ENCODE results near the gene SPTB.

Gene SPTB

DNA sequence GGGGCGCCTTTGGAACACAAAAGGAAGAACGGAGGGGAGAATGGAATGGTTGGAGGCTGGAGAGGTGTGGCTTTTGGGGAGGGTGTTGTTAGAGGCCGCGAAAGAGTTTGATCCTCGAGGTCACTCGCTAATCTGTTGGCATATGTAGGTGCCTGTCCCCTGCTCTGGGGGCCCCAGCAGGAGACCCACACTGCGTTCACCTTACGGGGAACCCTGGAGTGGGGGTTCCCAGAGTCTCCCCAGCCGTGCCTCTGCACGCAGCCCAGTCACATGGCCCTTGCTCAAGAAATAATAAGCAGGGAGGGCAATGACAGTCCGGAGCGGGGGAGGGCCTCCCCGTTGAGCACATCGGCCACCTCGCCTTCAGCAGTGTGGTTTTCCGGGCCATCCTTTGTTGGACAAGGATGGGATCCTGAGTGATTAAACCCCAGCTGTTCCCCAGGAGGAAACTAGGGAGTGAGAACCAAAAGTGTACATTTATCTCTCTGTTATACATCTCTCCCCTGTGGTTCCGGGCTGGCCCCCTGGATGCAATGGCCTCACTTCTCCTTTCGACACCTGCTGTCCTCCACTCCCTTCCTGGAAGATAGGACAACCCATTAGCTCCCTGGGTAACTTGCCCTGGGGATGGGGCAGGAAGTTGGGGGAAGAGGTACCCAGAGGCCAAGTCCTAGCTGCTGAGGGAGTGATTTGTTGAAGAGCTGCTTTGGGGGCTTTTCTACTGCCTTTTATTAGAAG, 174.2 kb downstream of the SPTB start:
- no peak overlapping the region for H3K4ac ChIP-seq (ENCODE audit: low read length)
- peak overlapping the region; percentile 94 for H3K27ac ChIP-seq (replicated peaks; ENCODE audit: low read length)
- no peak for DNase-seq (ENCODE audit: low spot score)
- peak overlapping the region; percentile 74 to 94 for H3K4me3 ChIP-seq (ENCODE audit: low read length in 2 of 2)
- H3K4me1 ChIP-seq (ENCODE audit: control insufficient read depth in 2 of 2, insufficient read depth in 1 of 2, low read depth in 1 of 2, low read length in 2 of 2), result peaks cover 37 to 39% of the 10 kb centered on the region in 2 donors
- WGBS, 2 donors (ENCODE audit: extremely low coverage in 2 of 2, insufficient read length in 2 of 2, insufficient replicate concordance in 1 of 2), result no CpG with 5 or more reads among the region's 18 CpGs
- H3K23ac ChIP-seq (ENCODE audit: low read depth, low read length, poor library complexity), result no peak overlapping the region
- no peaks in the 10 kb centered on the region for H3K9me3 ChIP-seq (replicated peaks in 1 of 2; ENCODE audit: control insufficient read depth in 2 of 2, insufficient read depth in 1 of 2, low read depth in 1 of 2, low read length in 2 of 2)
- peak overlapping the region; percentile 62 for H2BK15ac ChIP-seq (ENCODE audit: low read length)
- H3K36me3 ChIP-seq (replicated peaks in 1 of 2; ENCODE audit: control insufficient read depth in 2 of 2, insufficient read depth in 2 of 2, low read length in 2 of 2), result peaks cover 0 to 4% of the 10 kb centered on the region in 2 donors
- H2AFZ ChIP-seq (ENCODE audit: low read length), result peak overlapping the region; percentile 95
- peaks cover 0 to 35% (median 0%) of the 10 kb centered on the region in 3 experiments for H3K27me3 ChIP-seq (ENCODE audit: control insufficient read depth in 3 of 3, insufficient read depth in 3 of 3, low read depth in 1 of 3, low read length in 3 of 3)
- no peak overlapping the region for H2BK120ac ChIP-seq (ENCODE audit: low read depth, low read length)
- no peak overlapping the region for H3K14ac ChIP-seq (ENCODE audit: low read length)
- no peak overlapping the region for H4K91ac ChIP-seq (ENCODE audit: low read depth, low read length, poor library complexity)
- H4K8ac ChIP-seq (ENCODE audit: low read depth, low read length), result no peak overlapping the region
- H3K18ac ChIP-seq (ENCODE audit: low read length), result peak overlapping the region; percentile 97
- peaks cover 9% of the 10 kb centered on the region for H3K79me1 ChIP-seq (ENCODE audit: low read depth, low read length)
- H2AK5ac ChIP-seq (ENCODE audit: low read depth, low read length), result peak overlapping the region; percentile 0
- no peak overlapping the region for H2BK12ac ChIP-seq (ENCODE audit: low read length)
- H3K9ac ChIP-seq (ENCODE audit: low read depth, low read length, poor library complexity), result peak overlapping the region; percentile 63
- H2BK5ac ChIP-seq (ENCODE audit: low read length), result peak overlapping the region; percentile 96
- H3K4me2 ChIP-seq (ENCODE audit: insufficient read depth, low read length, poor library complexity, severe bottlenecking), result peak overlapping the region; percentile 94

DNA sequence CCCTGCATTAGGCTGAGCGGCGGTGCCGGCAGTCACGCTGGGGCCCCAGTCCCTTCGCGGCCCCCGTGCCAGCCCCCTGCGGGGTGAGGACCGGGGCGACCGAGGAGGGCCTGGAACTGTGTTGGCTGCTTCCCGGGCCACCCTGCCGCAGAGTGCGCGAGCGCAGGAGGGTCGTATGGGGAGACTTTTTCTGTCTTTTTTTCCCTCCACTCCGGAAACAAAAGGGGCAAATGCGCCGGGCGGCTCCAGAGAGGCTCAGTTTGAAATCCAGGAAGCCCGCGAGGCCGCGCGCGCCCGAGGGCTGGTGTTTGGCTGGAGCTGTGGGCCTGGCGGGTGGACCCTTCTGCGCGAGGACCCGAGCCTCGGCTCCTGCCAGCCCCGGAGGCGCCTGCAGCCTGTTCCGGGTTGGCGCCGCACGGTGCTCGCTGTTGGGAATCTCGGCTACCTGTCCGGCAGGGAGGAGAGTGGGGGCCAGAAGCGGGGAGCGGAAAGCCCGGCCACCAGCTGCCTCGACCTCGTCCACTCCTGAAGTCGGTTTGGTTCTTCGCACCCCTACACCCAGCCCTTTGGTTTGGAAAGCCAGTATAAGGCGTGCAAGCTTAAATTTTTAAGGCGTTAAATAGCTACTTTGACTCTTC, 174.8 kb downstream of the SPTB start:
- Histone ChIP-seq H3K14ac (ENCODE audit: low read length) (peak overlapping the region; percentile 50), H3K9me3 (replicated peaks in 1 of 2; ENCODE audit: control insufficient read depth in 2 of 2, insufficient read depth in 1 of 2, low read depth in 1 of 2, low read length in 2 of 2) (no peaks in the 10 kb centered on the region), H3K23ac (ENCODE audit: low read depth, low read length, poor library complexity) (peak overlapping the region; percentile 70), H4K91ac (ENCODE audit: low read depth, low read length, poor library complexity) (no peak overlapping the region), H3K18ac (ENCODE audit: low read length) (peak overlapping the region; percentile 97), H2AFZ (ENCODE audit: low read length) (peak overlapping the region; percentile 95), H4K8ac (ENCODE audit: low read depth, low read length) (no peak overlapping the region), H2BK5ac (ENCODE audit: low read length) (peak overlapping the region; percentile 96), H2BK15ac (ENCODE audit: low read length) (peak overlapping the region; percentile 62), H2BK120ac (ENCODE audit: low read depth, low read length) (peak overlapping the region; percentile 88), H3K4ac (ENCODE audit: low read length) (peak overlapping the region; percentile 14), H3K36me3 (replicated peaks in 1 of 2; ENCODE audit: control insufficient read depth in 2 of 2, insufficient read depth in 2 of 2, low read length in 2 of 2) (peaks cover 0 to under 1% of the 10 kb centered on the region in 2 donors), H3K27me3 (ENCODE audit: control insufficient read depth in 3 of 3, insufficient read depth in 3 of 3, low read depth in 1 of 3, low read length in 3 of 3) (peaks cover 0 to 37% (median 0%) of the 10 kb centered on the region in 3 experiments), H3K79me1 (ENCODE audit: low read depth, low read length) (peaks cover 8% of the 10 kb centered on the region), H3K4me2 (ENCODE audit: insufficient read depth, low read length, poor library complexity, severe bottlenecking) (peak overlapping the region; percentile 94), H3K27ac (replicated peaks; ENCODE audit: low read length) (peak overlapping the region; percentile 94), H3K9ac (ENCODE audit: low read depth, low read length, poor library complexity) (peak overlapping the region; percentile 95), H3K4me1 (ENCODE audit: control insufficient read depth in 2 of 2, insufficient read depth in 1 of 2, low read depth in 1 of 2, low read length in 2 of 2) (peaks cover 36 to 39% of the 10 kb centered on the region in 2 donors), H3K4me3 (ENCODE audit: low read length in 2 of 2) (peak overlapping the region; percentile 74 to 94), H2BK12ac (ENCODE audit: low read length) (peak overlapping the region; percentile 89), H2AK5ac (ENCODE audit: low read depth, low read length) (peak overlapping the region; percentile 67)
- no CpG with 5 or more reads among the region's 51 CpGs for WGBS, 2 donors (ENCODE audit: extremely low coverage in 2 of 2, insufficient read length in 2 of 2, insufficient replicate concordance in 1 of 2)
- no peak for DNase-seq (ENCODE audit: low spot score)

DNA sequence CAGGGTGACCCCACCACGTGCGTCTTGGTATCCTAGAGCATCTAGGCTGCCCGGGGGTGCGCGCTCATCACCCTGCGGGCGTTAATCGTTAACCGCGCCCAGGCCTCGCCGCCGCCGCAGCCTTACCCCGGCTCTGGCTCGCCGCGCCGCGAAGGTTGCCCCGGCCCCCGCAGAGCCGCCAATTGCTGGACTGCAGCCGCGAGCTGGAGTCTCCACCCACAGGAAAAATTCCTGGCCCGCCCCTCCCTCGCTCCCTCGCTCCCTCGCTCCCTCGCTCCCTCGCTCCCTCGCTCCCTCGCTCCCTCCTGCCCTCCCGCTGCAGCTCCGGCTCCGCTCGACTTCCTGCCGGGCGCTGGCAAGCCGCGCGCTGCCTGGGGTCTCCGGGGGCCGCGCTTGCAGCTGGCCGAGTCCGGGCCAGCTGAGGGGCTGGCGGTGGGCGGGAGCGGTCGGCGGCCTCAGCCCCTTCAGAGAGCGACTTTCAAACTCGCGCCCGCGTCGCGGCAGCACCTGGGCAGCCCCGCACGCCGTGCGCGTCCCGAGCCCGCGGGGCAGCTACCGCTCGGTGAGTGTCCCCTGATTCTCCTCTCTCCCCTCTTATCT, 175.5 kb downstream of the SPTB start, which contains the start of gene PLEKHG3:
Gene PLEKHG3 (plus strand): TSS at position 282 of the 600 bp plus-strand sequence. CDS start 23,208 bp downstream, outside the sequence.
- Histone ChIP-seq H4K91ac (ENCODE audit: low read depth, low read length, poor library complexity) (no peak within 1 kb of the TSS), H2BK15ac (ENCODE audit: low read length) (peak within 1 kb of the TSS; percentile 71), H3K9ac (ENCODE audit: low read depth, low read length, poor library complexity) (peak within 1 kb of the TSS; percentile 95), H2BK5ac (ENCODE audit: low read length) (peak within 1 kb of the TSS; percentile 96), H3K4me2 (ENCODE audit: insufficient read depth, low read length, poor library complexity, severe bottlenecking) (peak within 1 kb of the TSS; percentile 94), H2AK5ac (ENCODE audit: low read depth, low read length) (peak within 1 kb of the TSS; percentile 67), H3K79me1 (ENCODE audit: low read depth, low read length) (peaks cover 7% of the 10 kb centered on the region), H3K14ac (ENCODE audit: low read length) (peak within 1 kb of the TSS; percentile 50), H2BK12ac (ENCODE audit: low read length) (peak within 1 kb of the TSS; percentile 89), H4K8ac (ENCODE audit: low read depth, low read length) (no peak within 1 kb of the TSS), H3K9me3 (replicated peaks in 1 of 2; ENCODE audit: control insufficient read depth in 2 of 2, insufficient read depth in 1 of 2, low read depth in 1 of 2, low read length in 2 of 2) (no peaks in the 10 kb centered on the region), H3K23ac (ENCODE audit: low read depth, low read length, poor library complexity) (peak within 1 kb of the TSS; percentile 70), H3K27me3 (ENCODE audit: control insufficient read depth in 3 of 3, insufficient read depth in 3 of 3, low read depth in 1 of 3, low read length in 3 of 3) (peaks cover 0 to 39% (median 0%) of the 10 kb centered on the region in 3 experiments), H3K4me3 (ENCODE audit: low read length in 2 of 2) (peak within 1 kb of the TSS; percentile 74 to 94), H2BK120ac (ENCODE audit: low read depth, low read length) (peak within 1 kb of the TSS; percentile 88), H3K36me3 (replicated peaks in 1 of 2; ENCODE audit: control insufficient read depth in 2 of 2, insufficient read depth in 2 of 2, low read length in 2 of 2) (no peaks in the 10 kb centered on the region), H3K18ac (ENCODE audit: low read length) (peak within 1 kb of the TSS; percentile 97), H2AFZ (ENCODE audit: low read length) (peak within 1 kb of the TSS; percentile 95), H3K4me1 (ENCODE audit: control insufficient read depth in 2 of 2, insufficient read depth in 1 of 2, low read depth in 1 of 2, low read length in 2 of 2) (peaks cover 32 to 39% of the 10 kb centered on the region in 2 donors), H3K27ac (replicated peaks; ENCODE audit: low read length) (peak within 1 kb of the TSS; percentile 94), H3K4ac (ENCODE audit: low read length) (peak within 1 kb of the TSS; percentile 14)
- WGBS, 2 donors (ENCODE audit: extremely low coverage in 2 of 2, insufficient read length in 2 of 2, insufficient replicate concordance in 1 of 2), result no CpG with 5 or more reads among the region's 69 CpGs
- peak; percentile 76 for DNase-seq (ENCODE audit: low spot score)
